NCI-H774 (cell line): ENCODE results near the gene IRF2.

Experiments
- DNase-seq: peaks from one replicate; lab custom pipeline; 2025; lab: John Stamatoyannopoulos, UW

IRF2 gene

GRCh38 chr4:184473499-184474262, 669 bp downstream of the IRF2 start:
- no peak for DNase-seq

GRCh38 chr4:184472614-184473498, 1.5 kb downstream of the IRF2 start:
- peak; percentile 26 for DNase-seq

GRCh38 chr4:184471881-184472613, 2.3 kb downstream of the IRF2 start:
- no peak for DNase-seq

- no peak for DNase-seq
These were observed 3.6 kb downstream of the IRF2 start for GRCh38 chr4:184470785-184471110.

GRCh38 chr4:184466634-184467033, 7.7 kb downstream of the IRF2 start:
- DNase-seq: no peak

GRCh38 chr4:184464759-184465454, 9.4 kb downstream of the IRF2 start:
- DNase-seq: no peak

GRCh38 chr4:184463856-184464255, 10.5 kb downstream of the IRF2 start:
- DNase-seq: no peak

- no peak for DNase-seq
These were observed 11.2 kb downstream of the IRF2 start for GRCh38 chr4:184463158-184463557.

- no peak for DNase-seq
These were observed 11.6 kb downstream of the IRF2 start for GRCh38 chr4:184462724-184463123.

GRCh38 chr4:184461711-184462441, 12.5 kb downstream of the IRF2 start:
- DNase-seq: no peak

- DNase-seq: no peak
These were observed 13.7 kb downstream of the IRF2 start for GRCh38 chr4:184460499-184461285.

GRCh38 chr4:184459413-184459812, 14.9 kb downstream of the IRF2 start:
- no peak for DNase-seq

- no peak for DNase-seq
These were observed 16.7 kb downstream of the IRF2 start for GRCh38 chr4:184457535-184458249.

GRCh38 chr4:184456337-184456736, 18.0 kb downstream of the IRF2 start:
- no peak for DNase-seq

GRCh38 chr4:184455299-184455698, 19.1 kb downstream of the IRF2 start:
- DNase-seq: no peak

GRCh38 chr4:184453365-184454160, 20.8 kb downstream of the IRF2 start:
- DNase-seq: no peak

GRCh38 chr4:184452740-184453139, 21.6 kb downstream of the IRF2 start:
- DNase-seq: no peak

- DNase-seq: no peak
These were observed 22.6 kb downstream of the IRF2 start for GRCh38 chr4:184451726-184452125.
